Activated CD4-positive, alpha-beta T cell treated with anti-CD3 and anti-CD28 coated beads, Interleukin-2, Interleukin-4, amounts not matched to agents 100 ng/mL and 50 ng/mL, durations not matched to agents 16 hours and 8 hours (primary cell): ENCODE measurements around the gene REV1.

Source experiments
- DNase-seq: peaks from one replicate; pipeline ENCODE4 v3.0.0-alpha.2; 2020; ENCODE audit warnings: low spot score

Gene REV1

DNA sequence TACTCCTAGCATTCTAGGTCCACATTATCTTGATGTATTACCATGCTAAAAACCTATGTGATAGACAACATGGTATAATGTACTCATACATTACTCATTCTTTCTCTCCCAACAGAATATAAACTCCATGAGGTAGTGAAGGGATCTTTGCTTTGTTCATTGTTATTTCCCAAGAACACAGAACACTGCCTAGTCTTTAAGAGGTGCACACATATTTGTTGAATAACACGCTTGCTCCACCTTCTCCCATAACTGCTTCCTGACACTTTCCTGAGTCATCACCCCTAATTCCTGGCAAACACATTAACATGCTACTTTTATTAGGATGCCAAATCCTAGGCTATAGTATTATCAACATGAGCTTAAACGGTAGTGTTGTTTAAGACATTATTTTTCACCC lies 41.3 kb downstream of the REV1 start:
- DNase-seq = no peak

DNA sequence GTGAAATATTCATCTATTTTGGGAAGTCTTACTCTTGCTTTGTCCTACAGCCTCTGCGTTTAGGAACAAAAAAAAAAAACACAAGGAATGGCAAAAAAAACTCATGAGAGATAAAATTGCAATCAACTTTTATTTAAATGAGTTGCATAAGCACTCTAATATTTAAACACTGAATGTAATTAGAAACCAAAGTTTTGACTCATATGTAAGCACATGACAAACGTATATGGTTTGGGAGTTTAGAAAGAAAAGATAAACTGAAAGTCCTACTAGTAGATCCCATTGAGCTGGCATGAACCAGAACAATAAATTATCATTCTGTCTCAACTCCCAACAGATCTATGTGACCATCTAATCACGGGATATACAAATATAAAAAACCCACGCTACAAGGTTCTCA lies 44.8 kb downstream of the REV1 start:
- no peak for DNase-seq

DNA sequence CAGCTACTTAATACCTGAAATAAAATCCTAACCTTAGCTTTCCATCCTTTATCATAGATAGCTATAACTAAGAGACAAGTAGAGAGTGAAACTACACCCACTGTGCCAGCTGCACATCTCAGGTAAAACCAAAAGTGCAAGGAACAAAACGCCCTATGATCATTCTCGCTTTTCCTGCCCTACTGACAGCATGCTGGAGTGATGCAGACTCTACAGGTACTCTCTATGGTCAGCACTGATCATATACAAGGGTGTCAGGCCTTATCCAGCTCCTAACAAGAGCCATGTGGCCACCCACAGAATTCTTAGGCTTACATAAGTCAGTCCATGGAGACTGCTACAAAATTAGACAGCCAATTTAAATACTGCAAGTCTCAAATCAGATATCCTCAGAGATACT lies 45.6 kb downstream of the REV1 start:
- DNase-seq = no peak

DNA sequence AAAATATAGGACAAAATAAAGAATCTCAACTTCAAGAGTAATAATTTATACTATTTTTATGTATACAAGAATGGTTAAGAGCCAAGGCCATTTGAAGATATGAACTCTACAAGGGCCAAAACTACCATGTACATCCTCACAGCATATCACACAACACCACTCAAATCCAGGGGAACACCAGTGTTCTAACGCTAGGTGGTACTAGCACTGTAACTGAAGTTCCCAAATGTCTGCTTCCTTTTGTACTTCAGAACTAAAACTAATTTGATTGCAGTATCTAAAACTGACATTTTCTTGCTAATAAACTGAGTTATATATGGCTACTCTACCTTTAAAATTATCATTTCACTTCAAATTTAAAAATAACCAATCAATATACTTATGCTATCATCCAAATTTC lies 47.0 kb downstream of the REV1 start:
- no peak for DNase-seq

DNA sequence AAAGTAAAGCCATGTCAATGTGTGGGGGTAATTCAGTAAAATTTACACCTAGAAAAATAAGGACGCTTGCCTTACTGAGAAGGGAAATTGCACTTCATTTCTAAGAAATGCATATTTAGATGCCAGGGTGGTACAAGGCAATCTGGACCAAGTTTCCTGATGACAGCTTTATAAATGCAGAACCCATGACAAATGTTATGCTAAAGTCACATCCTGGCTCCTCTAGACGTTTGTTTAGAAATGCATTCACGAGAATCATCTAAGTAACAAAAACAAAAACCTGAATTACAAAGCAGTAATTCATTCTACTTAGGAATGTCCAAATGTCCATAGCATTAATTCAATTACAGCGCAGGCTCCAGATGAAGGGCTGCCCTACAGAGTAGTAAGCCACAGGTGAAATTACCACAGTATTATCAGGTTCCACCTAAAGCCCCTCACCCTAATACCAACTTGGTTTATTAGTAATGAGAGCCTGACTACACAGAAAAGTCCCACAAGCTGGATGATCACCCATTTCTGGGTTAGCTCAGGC lies 49.8 kb downstream of the REV1 start:
- no peak for DNase-seq

DNA sequence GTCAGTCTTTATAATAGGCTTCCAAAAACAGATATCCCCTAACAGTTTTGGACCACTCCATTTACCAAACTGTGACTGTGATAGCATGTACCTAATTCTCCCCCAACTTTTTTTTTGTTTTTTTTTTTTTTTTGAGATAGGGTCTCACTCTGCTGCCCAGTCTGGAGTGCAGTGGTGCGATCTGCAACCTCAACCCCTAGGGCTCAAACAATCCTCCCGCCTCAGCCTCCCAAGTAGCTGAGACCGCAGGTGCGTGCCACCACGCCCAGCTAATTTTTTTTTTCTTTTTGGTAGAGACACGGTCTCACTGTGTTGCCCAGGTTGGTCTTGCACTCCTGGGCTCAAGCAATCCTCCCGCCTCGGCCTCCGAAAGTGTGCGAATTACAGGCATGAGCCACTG lies 52.9 kb downstream of the REV1 start:
- DNase-seq = no peak

DNA sequence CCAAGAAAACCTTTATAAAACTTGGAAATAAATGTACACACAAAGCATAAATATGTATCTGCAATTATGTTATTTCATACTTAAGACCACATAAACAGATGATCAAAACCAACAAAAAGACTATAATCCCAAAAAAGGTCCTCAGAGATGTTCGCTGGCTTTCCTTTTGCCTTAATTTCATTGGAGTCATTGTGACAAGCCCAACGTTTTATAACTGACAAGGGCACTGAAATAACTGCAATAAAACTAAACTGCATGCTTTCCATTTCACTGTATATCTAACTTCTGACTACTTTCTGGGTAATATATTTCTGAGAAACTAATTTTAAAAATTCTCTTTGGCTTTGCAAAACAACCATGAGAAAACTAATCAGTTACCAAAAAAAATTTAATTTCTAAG lies 56.5 kb downstream of the REV1 start:
- no peak for DNase-seq

DNA sequence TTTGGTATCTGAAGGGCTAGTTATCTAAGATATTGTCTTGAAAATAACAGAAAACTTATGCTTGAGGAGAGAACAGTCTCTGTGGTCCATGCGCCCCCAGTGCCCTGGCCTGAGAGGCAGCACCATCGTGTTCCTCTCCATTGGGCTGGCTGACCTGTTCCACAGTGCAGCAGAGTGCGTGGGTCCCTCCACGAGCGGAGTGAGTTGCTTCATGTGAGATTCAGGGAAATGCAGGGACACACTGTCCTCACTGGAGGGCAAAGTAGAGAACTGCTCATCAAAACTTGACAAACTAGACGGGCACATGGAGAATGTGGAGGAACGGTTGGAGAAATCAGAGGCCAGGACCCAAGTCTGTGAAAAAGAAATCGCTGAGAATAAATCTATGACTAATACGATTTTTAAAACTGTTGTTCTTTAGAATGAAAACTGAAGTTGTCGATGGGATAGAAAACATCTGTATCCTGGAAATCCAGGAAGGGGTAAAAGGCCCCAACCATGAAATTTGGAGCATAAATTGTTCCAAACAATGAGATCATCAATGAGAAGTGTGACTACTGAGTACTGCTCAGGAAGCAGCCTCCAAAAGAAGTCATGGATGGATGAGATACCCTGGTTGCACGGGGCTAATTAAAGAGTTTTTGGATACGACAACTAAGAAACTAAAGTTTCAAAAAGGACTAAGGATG lies 58.1 kb downstream of the REV1 start:
- no peak for DNase-seq

DNA sequence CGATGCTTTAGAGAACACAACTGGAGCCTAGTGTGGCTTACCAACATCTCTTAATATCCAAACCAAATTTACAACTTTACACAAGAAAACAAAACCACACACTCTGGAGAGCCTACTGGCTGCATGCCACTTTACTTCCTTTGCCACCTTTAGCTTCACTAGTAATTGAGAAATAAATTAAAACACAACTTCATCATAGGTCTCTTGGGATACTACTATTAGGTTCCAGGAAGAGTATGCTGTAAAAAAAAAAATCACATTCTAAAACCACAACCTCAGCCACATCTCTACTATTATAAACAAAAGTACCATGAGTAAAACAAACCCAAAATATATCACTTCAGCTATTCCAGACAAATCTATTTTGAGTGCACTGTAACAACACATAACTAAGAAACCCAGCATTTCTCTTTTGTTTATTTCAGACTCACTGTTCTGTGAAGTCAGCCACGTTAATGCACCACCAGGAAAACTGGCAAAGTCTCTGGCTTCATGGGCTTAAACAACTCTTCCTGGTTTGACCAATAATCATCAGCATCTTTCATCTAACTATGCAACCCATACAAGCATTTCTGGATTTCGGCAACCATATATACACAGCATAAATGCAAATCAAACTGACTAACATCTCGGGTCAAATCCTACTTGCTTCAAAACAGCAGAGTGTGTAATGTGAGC lies 59.1 kb downstream of the REV1 start:
- DNase-seq = no peak

DNA sequence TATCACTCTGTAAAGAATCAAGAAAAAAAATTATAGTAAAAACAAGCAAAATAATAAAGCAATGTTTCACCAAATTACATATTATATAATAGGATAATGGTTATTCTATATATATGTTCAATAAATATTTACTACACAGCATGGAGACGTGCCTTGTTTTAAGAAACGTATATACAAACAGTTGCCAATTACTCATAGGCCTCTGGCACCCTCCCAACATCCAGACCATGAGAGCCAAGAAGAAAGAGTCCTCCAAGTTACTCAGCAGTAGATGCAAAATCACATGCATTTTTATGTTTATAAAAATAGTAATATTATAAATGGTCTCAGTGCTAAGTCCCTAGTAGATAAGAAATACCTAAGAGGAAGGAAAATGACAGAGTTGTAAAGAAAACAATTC lies 64.8 kb downstream of the REV1 start:
- no peak for DNase-seq

DNA sequence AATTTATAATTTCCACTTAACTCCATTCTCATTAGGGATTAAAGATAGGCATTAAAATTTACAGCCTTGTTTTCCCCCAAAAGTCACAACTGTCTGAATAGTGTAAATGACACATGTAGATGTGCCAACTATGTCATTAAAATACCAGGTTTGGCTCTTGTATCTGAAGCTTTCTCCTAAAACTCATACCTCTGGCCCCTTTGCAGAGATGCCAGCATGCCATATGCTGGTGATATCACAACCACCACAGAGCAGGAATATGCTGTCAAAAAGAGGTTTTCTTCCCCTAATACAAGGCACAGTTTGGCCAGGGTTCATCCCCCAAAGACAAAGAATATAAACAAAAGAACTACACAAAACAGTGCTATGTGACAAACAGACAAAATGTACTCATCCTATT lies 65.4 kb downstream of the REV1 start:
- DNase-seq = no peak

DNA sequence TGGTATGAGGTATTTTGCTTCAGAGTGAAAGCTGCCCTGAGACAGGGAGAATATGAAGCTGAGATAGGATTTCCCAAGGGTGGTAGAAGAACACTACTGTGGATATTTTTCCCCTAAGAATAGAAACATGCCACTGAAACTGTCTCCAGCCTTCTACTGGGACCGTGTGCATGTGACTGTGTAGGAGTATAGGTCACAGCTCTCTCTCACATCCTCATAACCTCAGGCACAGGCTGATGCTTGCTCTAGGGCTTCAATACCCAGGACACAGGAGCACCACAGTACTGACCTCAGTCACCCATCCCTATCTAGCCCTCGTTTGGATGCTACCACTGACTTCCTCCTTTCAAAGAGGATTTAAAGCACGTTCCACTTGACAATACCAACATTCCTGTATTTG lies 67.2 kb downstream of the REV1 start:
- no peak for DNase-seq

DNA sequence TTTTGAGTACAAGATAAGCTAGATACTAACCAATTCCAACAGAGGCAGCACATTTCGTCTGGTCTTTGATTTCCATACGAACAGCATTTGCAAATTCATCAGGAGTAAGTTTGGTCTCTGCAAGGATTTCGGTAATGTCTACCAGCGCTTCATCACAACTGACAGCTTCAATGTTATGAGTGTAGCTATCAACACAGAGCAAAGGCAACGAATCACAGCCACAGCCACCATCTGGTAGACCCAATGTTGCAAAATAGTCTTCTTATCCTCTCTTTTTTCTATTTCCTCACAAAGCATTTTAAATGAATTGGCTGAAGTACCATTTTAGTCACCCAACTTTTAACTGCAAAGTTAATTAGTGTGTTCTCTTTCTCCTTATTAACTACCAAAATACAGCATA lies 68.3 kb downstream of the REV1 start:
- no peak for DNase-seq

DNA sequence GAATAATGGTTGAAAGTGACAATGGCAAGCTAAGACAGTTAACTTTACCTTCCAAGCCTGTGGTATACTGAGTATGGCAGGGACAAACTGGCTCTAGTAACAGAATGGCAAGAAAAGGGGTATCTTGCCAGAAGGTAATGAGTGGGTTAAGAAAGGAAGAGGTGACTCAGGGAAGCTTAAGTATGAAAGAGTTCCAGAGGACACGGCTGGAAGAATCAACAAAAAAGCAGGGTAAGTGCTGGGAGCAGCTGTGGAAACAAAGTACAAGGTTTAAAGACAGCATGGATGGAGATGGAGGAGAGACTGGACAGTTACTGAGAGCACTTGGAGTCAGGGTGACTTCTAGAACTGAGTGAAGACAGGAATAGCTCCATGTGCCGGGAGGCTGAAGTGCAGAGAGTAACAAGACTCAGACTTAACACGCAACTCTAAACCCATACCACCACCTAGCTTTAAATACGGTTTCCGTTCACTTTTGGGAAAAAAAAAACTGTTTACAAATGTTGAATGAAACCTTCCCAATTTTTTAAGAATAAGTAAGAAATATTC lies 69.0 kb downstream of the REV1 start:
- DNase-seq = no peak

DNA sequence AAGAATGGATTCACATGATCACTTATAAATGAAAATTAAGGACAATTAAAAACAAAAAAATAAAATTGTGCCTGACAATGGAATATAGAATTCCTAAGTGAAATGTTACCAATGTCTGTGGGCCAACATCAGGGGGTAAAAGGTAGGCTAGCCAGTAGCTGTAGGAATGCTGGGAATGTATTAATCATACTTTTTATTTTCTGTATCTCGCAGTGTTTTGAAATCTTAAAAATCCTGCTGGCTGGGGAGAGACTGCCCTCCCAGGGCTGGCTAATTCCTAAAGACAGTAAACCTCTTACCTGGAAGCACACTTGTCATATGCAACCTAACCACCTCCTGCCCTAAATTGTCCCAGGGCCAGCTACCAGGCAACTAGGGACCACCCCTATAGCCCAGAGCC lies 69.8 kb downstream of the REV1 start:
- no peak for DNase-seq

DNA sequence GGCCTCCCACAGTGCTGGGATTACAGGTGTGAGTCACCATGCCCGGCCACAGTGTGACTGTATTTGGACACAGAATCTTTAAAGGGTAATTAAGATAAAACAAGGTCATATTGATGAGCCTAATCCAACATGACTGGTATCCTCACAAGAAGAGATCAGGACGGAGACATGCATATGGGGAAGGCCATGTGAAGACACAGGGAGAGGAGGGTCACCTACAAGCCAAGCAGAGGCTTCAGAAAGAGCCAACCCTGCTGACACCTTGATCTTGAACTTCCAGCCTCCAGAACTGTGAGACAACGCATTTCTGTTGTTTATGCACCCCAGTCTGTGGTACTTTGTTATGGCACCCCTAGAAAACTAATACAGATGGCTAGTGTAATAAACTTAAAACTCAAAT lies 72.4 kb downstream of the REV1 start:
- DNase-seq = no peak

DNA sequence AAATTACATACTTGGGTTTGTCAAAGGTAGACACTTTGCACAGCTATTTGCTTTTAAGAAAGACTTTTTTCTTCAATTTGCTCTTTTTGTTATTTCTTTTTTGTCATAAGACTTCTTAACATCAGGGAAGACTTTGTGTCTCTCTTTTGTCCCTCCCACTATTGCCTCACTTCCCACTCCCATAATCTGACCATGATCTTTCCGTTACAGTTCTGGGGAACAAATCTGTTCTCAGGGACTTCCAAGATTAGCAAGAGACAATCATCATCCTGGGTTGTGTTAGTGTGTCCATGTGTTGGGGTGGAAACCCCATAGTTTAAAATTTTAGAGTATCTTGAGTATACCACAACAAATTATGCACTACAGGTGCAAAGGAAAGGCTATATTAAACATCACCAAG lies 75.3 kb downstream of the REV1 start:
- DNase-seq = no peak

DNA sequence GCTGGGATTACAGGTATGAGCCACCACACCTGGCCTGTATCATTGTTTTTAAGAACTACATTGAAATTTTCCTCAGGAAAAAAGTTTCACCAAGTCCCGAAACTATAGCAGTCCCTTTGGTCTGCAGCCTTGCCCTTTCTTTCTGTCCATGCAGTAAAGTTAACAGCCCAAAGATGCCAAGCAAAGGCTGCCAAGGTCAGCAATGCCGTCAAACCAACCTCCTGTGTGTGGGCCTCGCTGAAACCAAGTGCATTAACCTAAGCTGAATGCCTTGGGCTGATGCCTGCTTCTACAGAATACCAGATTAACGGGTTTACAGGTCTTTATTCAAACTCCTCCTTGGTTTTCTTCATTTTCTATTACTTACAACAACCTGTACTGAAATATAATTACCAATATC lies 79.5 kb downstream of the REV1 start:
- DNase-seq = no peak

DNA sequence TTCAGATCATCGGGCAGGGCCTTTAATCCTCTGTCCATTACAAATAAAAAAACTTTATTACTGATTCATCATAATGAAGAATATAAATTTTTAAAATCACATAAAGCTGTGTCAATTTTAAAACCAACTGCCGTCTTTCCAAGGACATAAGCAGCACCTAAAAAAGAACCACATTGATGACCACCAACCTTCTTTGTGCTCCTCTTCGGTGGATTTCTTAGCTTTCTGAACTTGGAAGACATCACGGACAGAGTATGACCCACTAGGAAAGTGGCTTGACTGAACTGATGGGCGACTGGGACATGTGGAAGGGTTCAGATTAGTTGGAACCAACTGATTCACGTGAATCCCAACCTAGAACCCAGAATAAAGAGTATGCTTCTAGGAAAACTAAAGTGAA lies 83.7 kb downstream of the REV1 start:
- no peak for DNase-seq

DNA sequence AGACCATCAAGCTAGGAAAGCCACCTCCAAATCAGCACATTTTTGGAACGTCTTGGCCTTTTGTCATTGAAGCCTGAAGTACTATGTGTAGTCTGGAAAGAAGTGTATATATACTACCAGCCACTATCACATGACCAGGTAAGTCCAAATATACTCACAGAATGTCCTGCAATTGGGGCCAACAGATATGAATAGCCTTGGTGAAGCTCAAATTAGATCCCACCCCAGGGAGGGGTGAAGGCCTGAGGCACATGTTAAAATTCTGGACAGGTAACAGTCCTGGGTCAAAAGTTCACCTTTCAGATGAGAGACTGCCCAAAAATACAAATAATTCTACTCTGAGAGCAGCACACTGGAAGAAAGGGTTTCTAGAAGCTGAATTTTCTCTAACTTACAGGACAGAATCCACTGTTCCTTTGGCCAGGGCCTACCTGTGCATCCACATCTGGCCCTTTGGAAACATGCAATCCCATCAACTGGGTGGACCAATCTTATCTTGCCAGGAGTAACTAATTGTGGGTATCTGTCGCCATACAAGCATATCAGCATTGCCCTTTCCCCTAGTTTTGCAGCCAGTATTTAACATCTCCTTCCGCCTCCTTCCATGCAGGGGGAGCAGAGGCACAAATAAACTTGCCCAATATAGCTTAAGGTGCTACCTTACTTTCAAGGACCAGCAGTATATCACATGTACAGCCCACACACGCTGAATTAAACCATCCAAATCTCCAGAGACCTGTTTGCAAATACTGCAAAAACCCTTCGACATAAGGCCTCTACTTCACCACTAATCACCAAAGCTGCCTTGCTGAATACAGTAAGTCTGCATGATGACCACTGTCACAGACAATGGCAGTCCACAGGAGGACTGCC lies 84.8 kb downstream of the REV1 start:
- no peak for DNase-seq

DNA sequence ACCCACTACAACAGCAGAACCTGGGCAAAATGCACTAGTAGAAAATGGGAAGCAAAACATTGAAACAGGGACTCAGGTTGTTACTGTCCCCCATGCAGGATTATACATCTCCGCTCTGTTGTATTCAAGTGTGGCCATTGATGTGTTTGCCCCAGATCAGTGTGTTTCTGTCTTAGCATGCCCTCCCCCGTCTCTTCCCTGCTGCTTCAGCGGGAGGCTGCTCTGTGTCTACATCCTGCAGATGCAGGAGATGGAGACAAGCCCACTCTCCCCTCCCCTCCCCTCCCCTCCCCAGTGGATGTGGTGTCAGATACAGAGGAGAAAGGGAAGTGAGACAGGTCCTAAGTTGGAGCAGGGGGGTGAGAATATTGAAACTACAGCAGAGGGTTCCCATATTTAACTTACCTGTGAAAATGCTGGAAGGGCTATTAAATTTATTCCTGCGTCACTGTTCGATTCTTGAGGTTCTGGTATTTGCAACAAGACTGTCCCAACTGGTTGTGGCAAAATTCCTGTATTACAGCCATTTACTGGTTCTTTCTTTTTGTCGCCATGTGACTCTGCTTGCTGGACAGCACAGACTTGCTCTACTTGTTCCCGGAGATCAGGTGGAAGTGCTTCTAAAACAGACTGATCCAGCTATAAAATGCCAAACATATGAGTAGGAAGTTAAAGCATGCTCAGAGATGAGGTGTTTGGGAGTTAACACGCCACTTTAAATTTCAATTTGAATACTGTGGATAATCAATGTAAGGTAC lies 85.6 kb downstream of the REV1 start:
- DNase-seq = no peak

DNA sequence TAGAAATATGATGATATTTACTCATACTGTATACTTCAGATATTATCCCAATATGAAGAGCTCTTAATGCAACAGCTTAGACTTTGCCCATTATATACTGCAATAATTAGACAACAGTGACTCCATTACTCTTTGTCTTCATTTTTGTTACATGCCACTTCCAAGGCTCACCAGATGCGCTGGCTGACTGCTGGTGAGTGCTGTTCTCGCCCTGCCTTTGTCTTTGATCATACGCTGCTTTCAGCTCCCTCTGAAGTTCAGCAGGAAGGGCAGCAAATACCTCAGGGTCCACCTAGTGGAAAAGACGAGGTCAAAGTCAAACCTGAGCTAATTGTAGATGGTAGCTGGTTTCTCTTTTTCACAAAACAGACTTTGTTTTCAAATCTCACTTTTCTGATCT lies 86.3 kb downstream of the REV1 start:
- DNase-seq = no peak
